ENCODE measurements around the gene SLC5A2.
"Not testable (repeated sequence)": the region's sequence is repeated elsewhere in the genome, so short reads cannot be mapped to it uniquely, and the experiment has no call there.

The SLC5A2 gene

DNA sequence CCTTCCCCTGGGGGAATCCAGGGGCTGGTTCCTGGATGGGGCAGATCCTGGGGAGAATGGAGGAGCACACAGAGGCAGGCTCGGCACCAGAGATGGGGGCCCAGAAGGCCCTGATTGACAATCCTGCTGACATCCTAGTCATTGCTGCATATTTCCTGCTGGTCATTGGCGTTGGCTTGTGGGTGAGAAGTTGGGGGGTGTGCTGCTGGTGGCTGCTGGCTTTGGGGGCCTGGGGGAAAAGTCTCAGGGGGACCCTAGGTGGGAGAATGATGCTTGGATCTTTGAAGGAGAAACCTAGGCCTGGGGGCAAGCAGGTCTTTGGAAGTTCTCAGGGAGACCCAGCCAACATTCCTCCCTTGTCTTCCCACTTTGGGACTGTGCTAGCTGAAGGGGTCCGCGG lies at the start of gene SLC5A2:
SLC5A2 (plus strand) TSS at position 43 of the 400 bp plus-strand sequence; CDS start at position 57, 14 bp downstream.
- H3K4me3 ChIP-seq, result no peak within 1 kb of the TSS
- no peak within 1 kb of the TSS for H3K27ac ChIP-seq

DNA sequence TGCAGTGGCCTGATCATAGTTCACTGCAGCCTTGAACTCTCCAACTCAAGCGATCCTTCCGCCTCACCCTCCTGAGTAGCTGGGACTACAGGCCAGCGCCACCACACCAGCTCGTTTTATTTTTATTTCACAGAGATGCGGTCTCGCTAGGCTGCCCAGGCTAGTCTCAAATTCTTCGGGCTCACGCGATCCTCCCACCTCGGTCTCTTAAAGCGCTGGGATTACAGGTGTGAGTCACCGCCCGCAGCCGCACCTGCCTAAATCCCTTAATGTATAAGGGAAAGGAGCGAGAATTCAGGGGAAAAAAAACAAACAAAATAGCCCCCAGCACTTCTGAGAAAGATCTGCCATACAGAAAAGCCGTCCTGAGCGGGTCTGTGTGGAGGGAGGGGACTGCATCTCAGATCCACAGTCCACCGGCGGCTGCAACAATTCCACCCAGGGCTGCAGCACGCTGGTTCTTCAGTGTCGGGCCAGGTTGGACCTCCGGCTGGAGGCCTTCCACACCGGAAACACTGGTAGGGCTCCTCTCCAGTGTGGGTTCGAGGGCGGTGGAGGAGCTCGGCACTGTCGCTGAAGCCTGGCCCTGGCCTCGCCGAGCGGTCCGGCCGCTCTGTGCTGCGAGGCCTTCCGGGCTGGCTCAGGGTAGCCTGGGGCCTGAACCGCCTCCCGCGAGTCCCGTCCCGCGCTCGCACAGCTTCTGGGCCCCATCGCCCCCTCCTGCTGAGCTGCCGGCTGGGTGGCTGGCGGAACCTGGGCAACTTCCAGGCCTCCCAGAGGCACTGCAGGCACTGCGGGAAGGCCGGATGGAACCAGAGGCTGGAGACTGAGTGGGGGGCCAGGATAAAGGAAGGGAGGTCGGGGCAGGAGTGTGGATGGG lies 47.3 kb upstream of the SLC5A2 start:
- no peak overlapping the region for H3K4me3 ChIP-seq
- H3K27ac ChIP-seq, result no peak overlapping the region

DNA sequence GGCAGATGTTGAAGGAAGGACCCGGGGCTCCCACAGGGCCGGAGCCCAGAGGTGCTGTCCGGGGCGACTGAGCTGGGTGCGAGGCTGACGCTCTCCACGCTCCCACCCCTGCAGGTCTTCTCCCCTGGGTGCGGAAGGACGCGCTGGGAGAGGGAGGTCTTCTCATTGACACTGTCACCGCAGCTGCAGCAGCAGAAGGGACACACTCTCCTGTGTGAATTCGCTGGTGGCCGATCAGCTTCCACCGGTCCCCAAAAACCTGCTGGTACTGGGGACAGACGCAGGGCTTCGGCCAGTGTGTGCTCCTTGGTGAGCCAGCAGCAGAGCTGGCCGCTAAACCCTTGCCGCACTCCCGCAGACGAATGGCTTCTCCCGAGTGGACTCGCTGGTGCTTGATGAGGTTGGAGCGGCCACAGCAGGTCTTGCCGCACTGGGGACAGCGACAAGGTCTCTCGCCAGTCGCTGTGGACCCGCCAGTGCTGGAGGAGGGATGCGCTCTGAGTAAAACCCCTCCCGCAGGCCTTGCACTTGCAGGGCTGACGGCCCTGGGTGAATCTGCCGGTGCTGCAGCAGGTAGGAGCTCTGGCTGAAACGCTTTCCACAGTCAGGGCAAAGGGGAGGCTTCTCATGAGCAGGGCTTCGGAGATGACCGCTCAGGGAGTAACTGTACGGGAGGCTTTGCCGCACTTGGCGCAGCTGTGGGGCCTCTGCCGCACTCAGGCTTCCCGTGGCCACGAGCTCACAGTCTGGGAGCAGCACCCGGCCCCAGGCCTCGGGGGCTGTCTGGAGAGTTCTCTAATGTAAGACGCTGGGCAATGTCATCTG lies 46.5 kb upstream of the SLC5A2 start:
- Histone ChIP-seq H3K4me3 (no peak overlapping the region), H3K27ac (no peak overlapping the region)

DNA sequence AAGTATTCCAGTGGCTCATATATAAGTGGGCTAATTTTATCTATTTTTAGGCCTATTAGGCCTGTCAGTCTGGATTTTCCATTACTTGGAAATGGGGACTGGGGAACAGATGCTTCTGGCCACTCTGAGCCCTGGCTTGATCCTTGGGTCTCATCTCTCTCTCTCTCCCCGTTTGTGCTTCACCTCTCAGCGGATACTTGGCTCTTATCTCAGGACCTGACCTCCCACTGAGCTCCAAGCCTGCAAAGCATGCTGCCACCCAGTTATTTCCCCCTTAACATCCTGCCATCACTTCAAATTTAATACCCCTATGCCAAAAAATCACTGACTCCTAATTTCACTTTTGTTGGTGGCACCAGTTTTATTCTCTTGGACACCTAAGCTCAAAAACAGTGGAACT lies 44.5 kb upstream of the SLC5A2 start:
- no peak overlapping the region for H3K4me3 ChIP-seq
- H3K27ac ChIP-seq, result no peak overlapping the region

DNA sequence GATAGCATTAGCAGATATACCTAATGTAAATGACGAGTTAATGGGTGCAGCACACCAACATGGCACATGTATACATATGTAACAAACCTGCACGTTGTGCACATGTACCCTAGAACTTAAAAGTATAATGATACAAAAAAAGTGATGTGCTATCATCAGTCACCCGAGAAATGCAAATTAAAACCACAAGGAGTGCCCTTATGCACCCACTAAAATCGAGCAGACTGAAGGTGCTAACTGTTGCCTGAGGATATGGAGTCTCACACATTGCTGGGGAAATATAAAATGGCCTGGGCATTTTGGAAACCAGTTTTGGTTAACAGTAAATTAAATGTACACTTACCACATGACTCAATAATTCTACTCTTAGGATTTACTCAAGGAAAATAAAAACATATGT lies 43.9 kb upstream of the SLC5A2 start:
- H3K4me3 ChIP-seq, H3K27ac ChIP-seq: not testable (repeated sequence)

DNA sequence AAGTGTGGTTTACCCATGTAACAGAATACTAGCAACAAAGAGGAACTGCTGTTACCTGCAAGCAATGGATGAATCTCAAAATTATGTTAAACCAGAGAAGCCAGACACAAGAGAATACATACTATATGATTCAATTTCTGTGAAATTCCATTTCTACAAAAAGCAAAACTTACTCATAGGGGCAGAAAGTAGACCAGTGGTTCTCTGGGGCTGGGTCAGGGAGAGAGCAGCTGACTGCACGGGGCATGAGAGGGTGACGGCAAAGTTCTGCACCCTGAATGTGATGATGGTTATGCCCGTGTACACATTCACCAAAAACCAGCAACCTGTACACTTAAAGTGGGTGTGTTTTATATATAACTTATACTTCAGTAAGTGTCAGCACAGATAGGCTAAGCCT lies 43.4 kb upstream of the SLC5A2 start:
- no peak overlapping the region for H3K4me3 ChIP-seq
- H3K27ac ChIP-seq, result no peak overlapping the region

DNA sequence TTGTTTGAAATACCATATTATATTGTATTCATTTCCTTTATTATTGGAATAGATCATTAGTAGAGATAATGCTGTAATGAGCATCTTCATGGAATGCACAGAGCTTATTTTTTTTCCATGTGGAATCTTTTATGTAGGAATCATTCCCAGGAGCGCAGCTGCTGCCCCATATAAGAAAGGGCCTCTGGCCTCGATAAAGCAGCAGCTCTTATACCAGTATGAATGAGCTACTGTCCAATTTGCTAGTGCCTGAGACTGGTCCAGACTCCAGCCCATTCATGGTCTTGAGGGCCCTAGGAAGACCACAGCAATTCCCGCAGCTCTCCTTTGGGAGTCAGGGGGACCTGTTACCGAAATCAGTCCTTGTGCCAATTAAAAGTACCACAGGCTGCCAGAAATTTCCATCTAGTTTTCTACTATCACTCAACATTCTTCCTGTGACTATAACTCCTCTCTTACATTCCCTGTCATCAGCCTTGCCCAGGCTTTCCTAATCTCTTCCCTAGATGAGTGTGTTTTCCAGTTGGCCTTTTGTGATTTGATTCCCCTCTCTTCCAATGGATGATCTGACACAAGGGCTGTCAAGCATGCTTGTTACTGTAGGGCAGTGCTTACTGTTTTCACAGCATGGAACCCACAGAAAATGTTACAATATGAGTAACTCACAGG lies 42.3 kb upstream of the SLC5A2 start:
- H3K4me3 ChIP-seq, result no peak overlapping the region
- H3K27ac ChIP-seq, result peak overlapping the region in 1 of 21 experiments; percentile 5

DNA sequence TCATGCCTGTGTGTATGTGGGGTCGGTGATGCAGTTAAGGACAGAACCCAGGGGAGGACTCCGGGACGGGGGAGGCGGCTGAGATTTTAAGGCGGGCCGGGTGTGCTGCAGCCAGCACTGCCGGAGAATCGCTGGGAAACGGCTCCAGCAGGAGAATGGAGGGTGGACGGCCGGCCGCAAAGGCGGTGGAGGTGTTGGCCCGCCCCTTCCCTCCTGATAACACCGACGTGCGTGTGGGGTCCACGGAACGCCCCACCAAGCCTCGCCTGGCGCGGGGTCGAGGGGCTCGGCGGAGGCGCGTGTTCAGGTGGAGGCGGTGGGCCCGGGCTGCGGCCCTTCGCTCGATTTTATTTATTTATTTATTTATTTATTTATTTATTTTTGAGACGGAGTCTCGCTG lies 41.0 kb upstream of the SLC5A2 start:
- peak overlapping the region in 6 of 7 experiments; percentile 47 to 70 (median 56) for H3K4me3 ChIP-seq
- peak overlapping the region in 12 of 21 experiments; percentile 59 to 94 (median 90) for H3K27ac ChIP-seq

DNA sequence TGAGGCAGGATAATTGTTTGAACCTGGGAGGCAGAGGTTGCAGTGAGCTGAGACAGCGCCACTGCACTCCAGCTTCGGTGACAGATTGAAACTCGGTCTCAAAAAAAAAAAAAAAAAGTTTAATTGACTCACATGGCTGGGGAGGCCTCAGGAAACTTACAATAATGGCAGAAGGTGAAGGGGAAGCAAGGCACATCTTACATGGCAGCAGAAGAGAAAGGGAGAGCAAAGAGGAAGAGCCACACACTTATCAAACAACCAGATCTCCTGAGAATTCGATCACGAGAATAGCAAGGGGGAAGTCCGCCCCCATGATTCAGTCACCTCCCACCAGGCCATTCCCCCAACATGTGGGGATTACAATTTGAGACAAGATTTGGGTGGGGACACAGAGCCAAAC lies 37.0 kb upstream of the SLC5A2 start:
- not testable (repeated sequence) for H3K4me3 ChIP-seq, H3K27ac ChIP-seq

DNA sequence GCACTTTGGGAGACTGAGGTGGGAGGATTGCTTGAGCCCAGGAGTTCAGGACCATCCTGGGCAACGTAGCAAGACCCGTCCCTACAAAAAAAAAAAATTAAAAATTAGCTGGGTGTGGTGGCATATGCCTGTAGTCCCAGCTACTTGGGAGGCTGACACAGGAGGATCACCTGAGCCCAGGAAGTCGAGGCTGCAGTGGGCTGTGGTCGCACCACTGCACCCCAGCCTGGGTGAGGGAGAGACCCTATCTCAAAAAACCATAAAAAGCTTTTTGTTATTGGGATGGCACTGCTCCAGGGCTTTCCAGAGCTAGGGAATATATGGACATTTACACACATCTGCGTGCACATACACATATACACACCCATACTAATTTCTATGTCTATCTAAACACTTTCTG lies 31.7 kb upstream of the SLC5A2 start:
- peak overlapping the region in 11 of 21 experiments; percentile 7 to 85 (median 79) for H3K27ac ChIP-seq

DNA sequence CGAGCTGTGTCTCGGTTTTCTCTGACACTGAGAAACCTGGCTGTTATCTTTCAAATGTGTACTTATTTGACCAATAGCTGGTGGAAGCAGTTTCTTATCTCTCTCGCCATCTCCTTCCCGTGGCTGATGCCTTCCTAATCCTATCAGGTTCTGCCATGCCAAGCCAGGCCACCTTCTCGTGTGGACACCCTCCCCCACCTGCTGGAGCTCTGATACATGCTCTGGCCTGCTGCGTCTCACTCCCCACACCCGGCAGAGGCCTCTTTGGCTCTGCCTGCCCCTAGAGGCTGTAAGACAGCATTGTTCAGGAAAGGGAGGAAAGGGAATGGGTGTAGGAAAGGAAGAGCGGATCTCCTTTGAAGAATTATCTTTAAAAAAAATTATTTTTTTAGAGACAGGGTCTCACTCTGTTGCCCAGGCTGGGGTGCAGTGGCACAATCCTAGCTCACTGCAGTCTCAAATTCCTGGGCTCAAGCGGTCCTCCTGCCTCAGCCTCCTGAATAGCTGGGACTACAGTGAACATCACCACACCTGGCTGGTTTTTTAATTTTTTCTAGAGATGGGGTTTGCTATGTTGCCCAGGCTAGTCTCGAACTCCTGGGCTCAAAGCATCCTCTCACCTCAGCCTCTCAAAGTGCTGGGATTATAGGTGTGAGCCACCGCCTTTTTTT lies 31.1 kb upstream of the SLC5A2 start:
- Histone ChIP-seq H3K4me3 (no peak overlapping the region), H3K27ac (peak overlapping the region in 17 of 21 experiments; percentile 17 to 85 (median 75))

More for the DNA sequence above, 31.7 kb upstream of the SLC5A2 start:
- no peak overlapping the region for H3K4me3 ChIP-seq

DNA sequence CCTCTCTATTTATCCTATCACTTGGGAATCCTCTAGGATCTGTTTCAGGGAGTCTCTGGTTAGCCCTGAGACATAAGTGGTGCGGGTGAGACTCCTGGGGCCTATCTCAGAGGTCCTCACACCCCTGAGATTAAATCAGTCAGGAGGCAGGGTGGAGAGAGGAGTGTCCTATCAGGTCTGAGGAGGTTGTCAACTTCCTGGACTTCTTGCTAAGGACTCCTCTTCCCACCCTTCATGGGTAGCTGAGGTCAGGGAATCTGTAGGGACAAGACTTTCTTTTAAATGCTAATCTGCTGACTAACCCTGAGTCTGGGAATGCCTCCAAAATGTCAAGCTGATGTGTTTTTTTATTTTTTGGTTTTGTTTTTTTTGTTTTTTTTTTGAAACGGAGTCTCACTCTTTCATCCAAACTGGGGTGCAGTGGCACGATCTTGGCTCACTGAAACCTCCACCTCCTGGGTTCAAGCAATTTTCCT lies 30.3 kb upstream of the SLC5A2 start:
- Histone ChIP-seq H3K27ac (peak overlapping the region in 20 of 21 experiments; percentile 17 to 85 (median 73)), H3K4me3 (no peak overlapping the region)

DNA sequence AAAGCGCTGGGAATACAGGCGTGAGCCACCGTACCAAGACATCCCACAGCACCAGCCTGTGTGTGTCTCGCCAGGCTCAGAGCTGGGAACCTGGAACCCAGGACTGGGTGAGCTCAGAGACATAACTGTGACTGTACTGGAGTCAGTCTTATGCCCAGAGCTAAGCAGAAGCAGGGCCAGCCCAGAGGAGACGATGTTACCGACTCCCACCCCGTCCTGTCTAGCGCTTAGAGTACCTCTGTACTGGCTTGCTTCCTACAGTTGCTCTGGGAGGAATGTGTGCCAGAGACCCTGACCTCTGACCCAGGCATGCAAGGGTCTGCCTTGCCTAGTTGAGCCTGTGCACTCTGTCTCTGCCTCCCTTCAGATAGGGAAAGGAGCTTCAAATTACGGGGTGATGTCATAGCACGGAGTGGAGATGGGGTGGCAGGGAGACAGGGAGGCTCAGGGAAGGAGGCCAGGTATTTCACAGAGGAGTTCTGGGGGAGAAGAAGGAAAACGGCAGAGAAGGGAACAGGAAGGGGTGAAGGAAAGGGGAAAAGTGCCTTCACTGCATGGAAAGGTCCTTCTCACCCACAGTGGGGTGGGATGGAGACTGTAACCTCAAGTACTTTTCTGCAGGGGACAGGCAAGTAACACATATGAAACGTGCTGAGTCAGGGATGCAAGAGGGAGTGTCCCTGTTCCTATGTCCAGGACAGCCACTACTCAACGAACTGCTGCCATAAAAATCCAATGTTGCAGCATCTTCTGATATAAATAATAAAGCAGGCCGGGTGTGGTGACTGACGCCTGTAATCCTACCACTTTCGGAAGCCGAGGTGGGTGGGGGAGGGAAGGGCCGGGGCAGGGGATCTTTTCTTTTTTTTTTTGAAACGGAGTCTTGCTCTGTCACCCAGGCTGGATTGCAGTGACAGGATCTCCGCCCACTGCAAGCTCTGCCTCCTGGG lies 29.4 kb upstream of the SLC5A2 start:
- H3K27ac ChIP-seq, result peak overlapping the region in 20 of 21 experiments; percentile 8 to 85 (median 73)
- no peak overlapping the region for H3K4me3 ChIP-seq

DNA sequence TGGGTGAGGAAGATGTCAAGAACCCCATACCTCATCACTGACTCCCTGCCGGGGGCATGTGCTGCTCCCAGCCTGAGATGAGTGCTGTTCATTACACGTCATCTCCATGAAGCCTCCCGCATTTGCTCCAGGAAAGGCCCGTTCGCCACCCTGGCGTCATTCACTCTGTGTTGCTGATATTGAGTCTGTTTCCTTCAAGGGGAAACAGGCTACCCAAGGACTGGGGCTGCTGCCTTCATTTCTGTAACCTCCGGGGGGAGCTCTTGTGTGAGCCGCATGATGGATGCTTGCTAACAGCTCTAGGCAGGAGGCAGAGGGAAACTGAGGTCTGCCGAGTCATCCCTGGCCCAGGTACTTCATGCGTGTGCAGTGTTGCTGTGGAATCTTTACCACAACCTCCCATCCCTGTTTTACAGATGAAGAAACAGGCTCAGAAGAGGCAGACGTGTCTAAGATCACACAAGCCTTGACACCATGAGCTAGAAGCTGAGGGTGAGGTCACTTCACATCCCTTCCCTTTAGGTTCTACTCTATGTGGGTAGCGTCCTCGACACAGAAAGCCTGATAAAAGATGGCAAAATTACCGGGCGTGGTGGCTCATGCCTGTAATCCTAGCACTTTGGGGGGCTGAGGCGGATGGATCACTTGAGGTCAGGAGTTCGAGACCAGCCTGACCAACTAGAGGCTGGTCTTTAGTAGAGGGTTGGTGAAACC lies 27.2 kb upstream of the SLC5A2 start:
- Histone ChIP-seq H3K27ac (peak overlapping the region in 5 of 21 experiments; percentile 9 to 68 (median 36)), H3K4me3 (no peak overlapping the region)

DNA sequence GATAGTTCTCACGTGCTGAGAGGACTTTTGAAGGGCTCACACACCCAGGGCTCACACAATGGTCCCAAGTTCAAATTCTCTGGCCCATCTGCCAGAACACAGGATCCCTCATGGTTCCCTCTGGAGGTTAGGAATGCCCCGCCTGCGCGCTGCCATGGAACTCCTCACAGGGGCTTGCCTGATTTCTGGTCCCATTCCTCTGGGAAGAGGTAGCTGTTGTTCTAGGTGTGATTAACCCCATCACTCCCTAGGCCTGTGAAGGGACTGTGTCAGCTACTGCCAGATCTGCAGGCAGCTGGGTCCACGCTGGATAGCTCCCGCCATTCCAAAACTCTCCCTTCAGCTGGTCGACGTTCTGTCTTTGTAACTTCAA lies 25.9 kb upstream of the SLC5A2 start:
- Histone ChIP-seq H3K4me3 (peak overlapping the region in 3 of 7 experiments; percentile 58 to 84 (median 76)), H3K27ac (peak overlapping the region in 10 of 21 experiments; percentile 22 to 100 (median 100))

DNA sequence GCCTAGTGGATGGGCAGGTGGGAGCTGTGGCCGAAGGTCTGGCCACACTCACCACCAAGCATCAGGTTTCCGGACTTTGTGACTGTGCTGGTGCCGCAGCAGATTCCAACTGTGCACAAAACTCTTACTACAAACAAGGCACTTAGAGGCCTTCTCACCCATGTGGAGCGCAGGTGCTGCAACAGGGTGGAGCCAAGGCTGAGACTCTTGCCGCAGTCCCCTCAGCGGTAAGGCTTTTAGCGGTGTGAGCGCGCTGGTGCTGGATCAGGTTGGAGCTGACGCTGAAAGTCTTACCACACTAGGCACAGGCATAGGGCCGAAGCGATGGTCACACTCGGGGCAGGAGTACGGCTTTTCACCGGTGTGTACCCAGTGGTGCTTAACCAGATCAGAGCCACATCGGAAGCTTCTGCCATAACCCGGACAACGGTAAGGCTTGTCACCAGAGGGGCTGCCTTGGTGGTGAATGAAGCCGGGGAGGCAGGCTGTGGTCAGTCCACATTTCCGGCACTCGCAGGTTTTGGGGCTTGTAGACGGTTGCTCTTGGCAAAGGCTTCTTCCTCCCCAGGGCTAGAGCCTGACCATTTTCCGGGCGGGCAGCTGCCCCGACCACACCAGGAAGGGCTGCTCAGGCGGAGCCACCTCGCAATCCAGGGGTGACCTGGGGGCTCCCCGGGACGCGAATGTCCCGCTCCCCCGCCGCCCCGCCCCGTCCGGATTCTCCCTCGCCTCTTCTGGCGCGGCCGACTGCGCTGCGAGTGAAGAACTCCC lies 24.7 kb upstream of the SLC5A2 start:
- H3K4me3 ChIP-seq, result peak overlapping the region; percentile 50 to 84 (median 71)
- peak overlapping the region; percentile 72 to 100 (median 100) for H3K27ac ChIP-seq
